DMS114 treated with DMSO at 0.1 percent for 48 hours (cell line): ENCODE measurements around the gene CDT1.
A peak's percentile ranks its signal among the peaks of the same experiment; 100 is the strongest.

Experiments used
- DNase-seq: peaks from one replicate; lab custom pipeline; 2025; ENCODE audit not compliant: unreplicated experiment; lab: John Stamatoyannopoulos, UW

Gene CDT1

DNA sequence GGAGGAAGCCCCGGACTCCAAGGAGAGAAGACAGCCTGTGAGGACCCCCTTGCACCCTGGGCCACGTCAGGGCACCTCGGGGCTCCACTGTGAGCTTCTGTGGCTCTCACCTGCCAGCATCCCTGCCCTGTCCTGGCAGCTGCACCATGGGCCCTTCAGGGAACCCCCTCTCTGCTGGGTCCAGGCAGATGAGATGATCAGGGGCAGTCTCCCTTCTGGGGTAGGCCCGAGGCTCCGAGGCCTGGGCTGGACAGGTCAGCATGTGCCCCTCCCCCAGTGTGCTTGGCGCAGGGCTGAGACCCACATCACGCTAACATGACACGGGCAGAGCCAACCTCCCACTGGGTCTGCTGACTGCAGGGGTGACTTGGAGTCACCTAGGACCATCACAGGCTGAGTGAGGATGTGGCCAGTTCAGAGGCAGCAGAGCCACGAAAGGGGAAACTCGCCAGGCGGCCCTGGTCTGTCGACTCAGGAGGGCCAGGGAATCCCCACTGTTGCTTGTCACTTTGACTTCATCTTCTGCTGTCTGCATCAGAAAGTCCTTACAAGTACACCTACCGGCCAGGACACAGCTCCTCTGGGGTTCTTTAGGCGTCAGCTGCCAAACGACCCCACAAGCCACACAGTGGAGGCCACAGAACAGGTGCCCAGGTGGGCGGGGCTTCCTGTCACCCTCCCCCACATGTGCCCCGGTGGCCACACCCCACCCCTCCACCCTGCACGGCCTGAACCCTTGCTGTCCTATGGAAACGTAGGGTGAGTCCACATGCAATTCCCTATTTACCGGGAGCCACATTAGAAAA lies 50.9 kb downstream of the CDT1 start:
- no peak for DNase-seq

DNA sequence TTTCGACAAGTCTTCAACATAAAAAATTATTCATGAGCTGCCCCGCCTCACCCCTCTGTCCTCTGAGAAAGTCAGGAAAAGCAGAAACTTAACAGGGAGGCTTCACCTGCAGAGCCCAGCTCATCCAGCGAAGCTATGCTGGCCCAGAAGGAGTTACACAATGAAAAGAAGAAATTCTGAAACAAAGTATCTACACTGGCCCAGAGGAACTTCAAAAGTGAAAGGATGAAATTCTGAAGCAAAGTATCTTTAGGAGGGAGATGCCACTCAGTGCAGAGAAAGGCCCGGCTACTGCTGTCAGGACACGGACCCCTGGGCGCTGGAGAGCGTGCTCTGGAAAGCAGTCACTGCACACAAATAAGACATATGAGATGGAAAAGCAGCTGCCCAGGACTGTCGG lies 51.6 kb downstream of the CDT1 start:
- no peak for DNase-seq

DNA sequence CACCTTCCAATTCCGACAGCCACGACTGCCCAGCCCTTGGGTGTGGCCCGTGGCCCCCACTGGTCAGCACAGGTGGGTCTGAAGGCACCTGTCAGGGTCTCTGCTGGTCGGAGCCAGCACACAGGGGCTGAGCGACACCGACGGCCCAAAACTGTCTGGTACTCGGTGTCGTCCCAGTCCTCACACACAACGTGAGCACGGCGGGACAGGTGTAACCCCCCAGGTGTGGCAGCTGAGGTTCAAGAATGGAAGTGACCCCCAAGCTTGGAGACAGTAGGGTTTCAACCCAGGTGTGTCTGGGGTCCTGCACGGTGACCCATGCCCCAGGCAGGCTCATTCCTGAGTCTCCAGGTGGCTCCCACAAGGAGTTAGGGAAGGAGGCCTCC lies 52.1 kb downstream of the CDT1 start:
- DNase-seq, result no peak

DNA sequence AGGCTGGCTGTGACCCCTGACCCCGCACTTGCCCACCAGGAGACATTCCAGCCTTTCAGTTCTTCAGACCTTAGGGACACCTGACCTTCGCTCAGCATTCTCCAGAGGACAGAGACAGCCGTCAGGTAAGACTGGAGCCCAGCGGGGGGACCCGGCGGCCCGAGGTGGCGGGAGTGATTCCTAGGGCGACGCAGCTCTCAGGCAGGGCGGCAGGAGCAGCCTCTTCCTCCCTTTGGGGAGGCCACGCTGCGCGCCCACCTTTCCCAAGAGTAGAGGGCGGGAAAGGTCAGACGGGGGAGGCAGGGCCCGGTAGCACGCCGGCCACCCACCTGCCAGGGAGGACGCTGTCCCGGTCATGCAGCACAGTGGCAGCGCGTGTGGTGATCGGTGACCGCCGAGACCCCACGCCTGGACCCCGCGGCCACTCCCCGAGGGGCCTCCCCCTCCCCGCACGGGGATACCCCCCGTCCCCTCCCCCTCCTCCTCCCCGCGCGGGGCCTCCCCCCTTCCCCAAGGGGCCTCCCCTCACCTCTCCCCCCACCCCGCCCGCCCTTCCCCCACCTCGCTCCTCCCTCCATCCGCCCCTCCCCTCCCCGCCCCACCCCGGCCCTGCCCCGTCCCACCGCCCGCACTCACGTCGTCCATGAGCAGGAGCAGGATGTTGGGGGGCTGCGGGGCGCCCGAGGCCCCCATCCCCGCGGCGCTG lies 52.7 kb downstream of the CDT1 start:
- no peak for DNase-seq

DNA sequence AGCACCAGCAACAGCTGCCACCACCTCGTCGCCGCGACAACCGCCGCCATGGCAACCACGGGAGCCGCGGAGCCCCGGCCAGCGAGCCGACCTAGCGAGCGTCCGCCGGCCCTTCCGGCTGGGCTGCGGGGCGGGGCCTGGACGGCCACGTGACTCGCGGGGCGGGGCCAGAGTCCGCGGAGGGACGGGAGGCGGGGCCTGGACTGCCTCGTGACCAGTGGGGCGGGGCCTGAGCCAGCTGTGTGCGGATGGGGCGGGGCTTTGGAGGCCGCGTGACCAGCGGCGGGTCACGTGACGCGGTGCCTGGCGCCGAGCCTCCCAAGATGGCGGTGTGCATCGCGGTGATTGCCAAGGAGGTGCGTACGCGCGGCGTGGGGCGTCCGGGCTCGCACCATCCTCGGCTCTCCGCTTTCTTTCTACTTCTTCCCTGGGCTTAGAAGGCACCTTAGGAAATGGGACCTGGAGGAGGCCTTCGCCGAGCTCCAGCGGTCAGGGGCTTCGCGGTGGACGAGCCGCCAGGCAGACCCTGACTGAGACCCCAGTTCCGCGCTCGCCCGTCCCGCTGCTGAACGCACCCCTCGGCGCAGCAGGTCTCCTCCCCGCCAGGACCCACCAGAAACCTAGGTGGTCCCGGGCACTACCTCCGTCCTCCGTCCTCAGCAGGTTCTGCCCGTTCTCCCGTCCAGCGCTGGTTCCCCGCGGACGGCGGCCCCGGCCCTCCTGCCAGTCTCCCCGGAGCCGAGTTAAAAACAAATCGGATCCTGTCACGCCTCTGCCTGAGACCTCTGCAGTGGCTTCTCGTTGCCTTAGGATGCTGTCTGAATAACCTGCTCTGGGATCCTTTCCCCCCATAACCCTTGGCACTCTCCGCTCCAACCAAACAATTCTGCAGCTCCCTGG lies 53.5 kb downstream of the CDT1 start, which contains the start of the genes GALNS and TRAPPC2L:
GALNS (minus strand) TSS at position 120 of the 900 bp plus-strand sequence; CDS start at position 50, 70 bp downstream.
TRAPPC2L (plus strand) TSS at position 300 of the 900 bp plus-strand sequence; CDS start at position 324, 24 bp downstream.
- DNase-seq, result peak; percentile 89

DNA sequence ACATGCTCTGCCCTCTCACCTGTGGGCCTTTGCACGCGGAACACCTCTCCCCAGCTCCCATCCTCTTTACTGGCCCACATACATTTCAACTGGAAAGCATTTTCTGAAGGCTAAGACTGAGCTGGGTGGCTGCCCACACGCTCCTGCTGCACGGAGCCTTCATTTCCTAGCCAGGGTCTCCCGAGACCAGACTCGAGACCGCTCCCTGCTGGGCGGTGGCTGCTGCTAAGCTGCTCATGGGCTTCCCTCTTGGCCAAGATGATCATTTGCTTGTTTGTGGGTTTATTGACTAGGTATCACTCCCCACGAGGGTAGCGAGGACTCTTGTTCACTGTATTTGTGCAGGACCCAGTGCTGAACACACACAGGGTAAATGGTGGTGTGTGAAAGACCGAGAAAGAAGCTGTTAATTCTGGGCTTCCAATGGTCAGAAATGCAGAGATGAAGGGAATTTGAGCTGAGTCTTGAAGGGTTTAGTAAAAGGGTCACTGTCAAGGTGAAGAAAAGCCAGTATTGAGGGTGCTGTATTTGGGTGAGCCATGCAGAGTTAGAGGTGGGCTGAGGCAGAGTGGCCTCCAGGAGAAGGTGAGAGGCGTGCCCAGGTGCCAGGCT lies 54.2 kb downstream of the CDT1 start:
- DNase-seq, result peak; percentile 31
